HFF-Myc (cell line): ENCODE results near the gene CLIC3.

Experiments
- DNase-seq: peaks from one replicate; pipeline ENCODE4 v3.0.0-alpha.2; 2011; ENCODE audit warnings: low read depth; ENCODE audit errors: extremely low read depth
- H3K4me3 ChIP-seq: replicated peaks from 2 replicates; pipeline ENCODE4 v1.5.1; 2011; ENCODE audit warnings: low read depth, mild to moderate bottlenecking, control low read depth, low read length
- TF ChIP-seq, protein P1 (sequence below): IDR thresholded peaks from 2 replicates; pipeline ENCODE4 v1.5.1; 2012; ENCODE audit warnings: mild to moderate bottlenecking, low read depth, low read length, control low read depth; ENCODE audit errors: missing control alignments

Gene CLIC3

GRCh38 chr9:136994180-136994887 lies 2.0 kb downstream of the CLIC3 start:
- TF ChIP-seq, protein P1, sequence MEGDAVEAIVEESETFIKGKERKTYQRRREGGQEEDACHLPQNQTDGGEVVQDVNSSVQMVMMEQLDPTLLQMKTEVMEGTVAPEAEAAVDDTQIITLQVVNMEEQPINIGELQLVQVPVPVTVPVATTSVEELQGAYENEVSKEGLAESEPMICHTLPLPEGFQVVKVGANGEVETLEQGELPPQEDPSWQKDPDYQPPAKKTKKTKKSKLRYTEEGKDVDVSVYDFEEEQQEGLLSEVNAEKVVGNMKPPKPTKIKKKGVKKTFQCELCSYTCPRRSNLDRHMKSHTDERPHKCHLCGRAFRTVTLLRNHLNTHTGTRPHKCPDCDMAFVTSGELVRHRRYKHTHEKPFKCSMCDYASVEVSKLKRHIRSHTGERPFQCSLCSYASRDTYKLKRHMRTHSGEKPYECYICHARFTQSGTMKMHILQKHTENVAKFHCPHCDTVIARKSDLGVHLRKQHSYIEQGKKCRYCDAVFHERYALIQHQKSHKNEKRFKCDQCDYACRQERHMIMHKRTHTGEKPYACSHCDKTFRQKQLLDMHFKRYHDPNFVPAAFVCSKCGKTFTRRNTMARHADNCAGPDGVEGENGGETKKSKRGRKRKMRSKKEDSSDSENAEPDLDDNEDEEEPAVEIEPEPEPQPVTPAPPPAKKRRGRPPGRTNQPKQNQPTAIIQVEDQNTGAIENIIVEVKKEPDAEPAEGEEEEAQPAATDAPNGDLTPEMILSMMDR = no peak
- H3K4me3 ChIP-seq = no peak overlapping the region
- DNase-seq = no peak

- no peak for DNase-seq
- TF ChIP-seq, protein P1 = no peak
- peak overlapping the region; percentile 74 for H3K4me3 ChIP-seq
These were observed 3.5 kb downstream of the CLIC3 start for GRCh38 chr9:136992819-136993369.

DNA sequence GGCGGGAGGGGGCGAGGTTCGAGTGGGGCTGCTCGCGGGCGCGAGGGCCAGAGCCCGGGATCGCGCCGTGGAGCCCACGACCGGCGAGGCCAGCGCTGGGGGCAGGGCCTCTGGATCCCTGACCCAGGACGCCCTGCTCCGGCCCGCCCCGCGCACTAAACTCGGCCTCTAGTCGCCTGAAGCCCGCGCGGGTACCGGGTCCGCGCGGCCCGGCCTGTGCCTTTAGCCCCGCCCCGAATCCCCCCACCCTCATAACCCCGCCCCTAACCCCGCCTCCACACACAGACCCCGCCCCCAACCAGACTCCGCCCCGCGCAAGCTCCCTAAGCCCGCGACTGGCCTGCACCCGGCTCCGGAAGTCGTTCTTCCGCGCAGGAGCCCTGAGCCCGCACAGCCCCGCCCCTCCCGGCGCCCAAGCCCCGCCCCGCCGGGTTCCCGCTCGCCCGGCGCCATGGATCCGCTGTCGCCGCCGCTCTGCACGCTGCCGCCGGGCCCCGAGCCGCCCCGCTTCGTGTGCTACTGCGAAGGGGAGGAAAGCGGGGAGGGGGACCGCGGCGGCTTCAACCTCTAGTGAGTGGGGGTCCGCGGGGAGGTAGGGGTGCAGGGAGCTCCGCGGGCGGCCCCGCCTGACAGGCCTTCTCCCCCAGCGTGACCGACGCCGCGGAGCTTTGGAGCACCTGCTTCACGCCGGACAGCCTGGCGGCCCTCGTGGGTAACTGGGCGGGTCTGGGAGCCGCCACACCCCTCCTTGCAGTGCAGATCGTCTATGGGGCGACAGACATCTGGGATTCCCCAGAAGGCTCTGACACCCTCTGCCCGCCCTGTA lies 4.2 kb downstream of the CLIC3 start, which contains the start of gene PAXX:
Gene PAXX (plus strand): TSS at position 430 of the 826 bp plus-strand sequence. CDS start 22 bp downstream, at position 452.
- DNase-seq = peak; percentile 38
- TF ChIP-seq, protein P1 = no peak

GRCh38 chr9:136990242-136990911 lies 6.0 kb downstream of the CLIC3 start:
- H3K4me3 ChIP-seq = no peak overlapping the region
- no peak for DNase-seq
- TF ChIP-seq, protein P1 = no peak

More for the DNA sequence above, 4.2 kb downstream of the CLIC3 start, which contains the start of gene PAXX:
- H3K4me3 ChIP-seq = peak within 1 kb of the TSS; percentile 74

DNA sequence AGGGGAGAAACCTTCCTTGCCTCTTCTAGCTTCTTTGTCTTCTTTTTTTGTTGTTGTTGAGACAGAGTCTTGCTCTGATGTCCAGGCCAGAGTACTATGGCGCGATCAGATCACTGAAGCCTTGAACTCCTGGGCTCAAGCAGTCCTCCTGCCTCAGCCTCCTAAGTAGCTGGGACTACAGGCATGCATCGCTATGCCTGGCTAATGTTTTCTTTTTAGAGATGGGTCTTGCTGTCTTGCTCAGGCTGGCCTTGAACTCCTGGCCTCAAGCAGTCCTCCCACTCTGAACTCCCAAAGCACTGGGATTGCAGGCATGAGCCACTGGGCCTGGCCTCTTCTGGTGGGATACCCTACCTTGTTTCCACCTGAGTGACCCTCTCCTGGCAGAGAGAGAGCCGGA lies 7.5 kb downstream of the CLIC3 start:
- TF ChIP-seq, protein P1 = no peak
- DNase-seq = no peak
- no peak overlapping the region for H3K4me3 ChIP-seq

DNA sequence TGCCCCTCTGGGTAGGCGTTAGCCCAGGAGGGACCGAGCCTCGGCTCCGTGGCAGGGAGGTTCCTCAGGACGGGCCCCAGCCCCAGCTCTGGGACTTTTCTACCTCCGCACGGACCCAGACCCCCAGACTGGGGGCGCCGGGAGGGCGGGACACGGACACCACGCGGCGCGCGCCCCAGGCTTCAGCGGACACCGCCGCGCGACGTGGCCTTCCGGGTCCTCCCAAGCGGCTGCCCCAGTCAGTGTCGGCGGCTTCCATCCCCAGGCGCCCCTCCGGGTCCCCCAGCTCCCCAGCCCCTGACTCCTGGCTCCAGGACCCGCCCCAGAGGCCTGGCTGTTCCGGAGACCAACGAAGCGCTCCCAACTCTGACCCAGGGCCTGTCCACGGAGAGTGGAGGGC lies 10.5 kb downstream of the CLIC3 start:
- H3K4me3 ChIP-seq = no peak overlapping the region
- DNase-seq = no peak
- TF ChIP-seq, protein P1 = no peak
